HG03066 (cell line): Measurements from ENCODE around the gene PTPRE.

Experiments used
- ATAC-seq: cut with Tn5 transposase; IDR thresholded peaks from one replicate; pipeline ENCODE4 v1.9.1; 2021; ENCODE audit warnings: low read depth; ENCODE audit not compliant: unreplicated experiment

The PTPRE gene

GRCh38 chr10:127922675-127923366, 15.9 kb downstream of the PTPRE start:
- ATAC-seq: no peak

- ATAC-seq: no peak
Measured at GRCh38 chr10:127923646-127924045, 16.7 kb downstream of the PTPRE start.

GRCh38 chr10:127925471-127926207, 18.7 kb downstream of the PTPRE start:
- no peak for ATAC-seq

DNA sequence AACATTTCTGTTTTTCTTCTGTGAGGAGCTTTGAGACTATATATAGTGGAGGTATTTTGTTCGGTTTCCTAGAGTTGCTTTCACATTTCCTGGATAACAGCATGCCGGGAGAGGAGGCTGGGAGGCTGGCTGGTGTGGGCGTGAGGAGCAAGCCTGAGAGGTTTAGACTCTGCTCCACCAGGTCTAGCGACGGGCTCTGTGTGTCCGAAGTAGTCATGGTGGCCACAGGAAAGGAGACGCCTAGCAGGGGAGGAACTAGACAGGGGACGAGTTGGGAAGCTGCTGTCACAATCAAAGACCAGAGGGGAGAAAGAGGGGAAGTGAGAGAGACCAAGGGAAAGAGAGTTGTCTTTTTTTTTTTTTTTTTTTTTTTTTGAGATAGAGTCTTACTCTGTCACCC, 19.6 kb downstream of the PTPRE start:
- ATAC-seq: no peak

DNA sequence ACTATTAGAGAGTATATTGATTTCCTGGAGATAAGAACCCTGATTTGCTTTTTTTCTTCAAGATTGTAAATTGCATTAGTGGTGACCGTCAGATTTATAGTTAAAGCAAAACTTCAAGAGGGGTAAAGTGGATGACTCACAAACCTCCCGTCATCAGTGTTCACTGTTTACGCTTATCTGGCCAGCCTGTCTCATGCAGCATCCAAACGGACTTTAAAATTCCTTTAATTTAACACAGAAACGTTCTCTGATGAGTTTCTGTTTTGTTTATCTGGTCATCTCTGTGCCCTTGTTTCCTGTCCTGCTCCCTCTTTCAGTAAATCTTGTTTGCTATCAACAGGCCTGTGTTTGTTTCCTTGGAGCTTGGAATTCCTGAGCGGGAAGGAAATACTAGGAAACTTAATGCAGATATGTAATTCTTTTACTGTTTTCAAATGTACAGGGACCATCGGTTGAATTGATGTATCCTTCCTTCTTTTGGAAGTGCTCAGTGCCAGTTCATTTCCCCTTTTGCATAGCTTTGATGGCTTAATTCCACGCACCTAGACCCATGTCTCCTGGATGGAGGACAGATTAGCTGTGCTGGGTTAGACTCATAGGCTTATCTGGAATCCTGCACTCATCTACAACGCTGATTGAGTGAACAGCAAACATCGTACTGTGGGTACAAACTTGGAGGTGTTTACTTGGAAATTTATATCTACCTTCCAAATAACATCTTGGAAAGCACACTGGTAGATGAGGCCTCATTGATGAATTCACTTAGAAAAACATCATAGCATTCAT, 21.3 kb downstream of the PTPRE start:
- ATAC-seq: no peak

DNA sequence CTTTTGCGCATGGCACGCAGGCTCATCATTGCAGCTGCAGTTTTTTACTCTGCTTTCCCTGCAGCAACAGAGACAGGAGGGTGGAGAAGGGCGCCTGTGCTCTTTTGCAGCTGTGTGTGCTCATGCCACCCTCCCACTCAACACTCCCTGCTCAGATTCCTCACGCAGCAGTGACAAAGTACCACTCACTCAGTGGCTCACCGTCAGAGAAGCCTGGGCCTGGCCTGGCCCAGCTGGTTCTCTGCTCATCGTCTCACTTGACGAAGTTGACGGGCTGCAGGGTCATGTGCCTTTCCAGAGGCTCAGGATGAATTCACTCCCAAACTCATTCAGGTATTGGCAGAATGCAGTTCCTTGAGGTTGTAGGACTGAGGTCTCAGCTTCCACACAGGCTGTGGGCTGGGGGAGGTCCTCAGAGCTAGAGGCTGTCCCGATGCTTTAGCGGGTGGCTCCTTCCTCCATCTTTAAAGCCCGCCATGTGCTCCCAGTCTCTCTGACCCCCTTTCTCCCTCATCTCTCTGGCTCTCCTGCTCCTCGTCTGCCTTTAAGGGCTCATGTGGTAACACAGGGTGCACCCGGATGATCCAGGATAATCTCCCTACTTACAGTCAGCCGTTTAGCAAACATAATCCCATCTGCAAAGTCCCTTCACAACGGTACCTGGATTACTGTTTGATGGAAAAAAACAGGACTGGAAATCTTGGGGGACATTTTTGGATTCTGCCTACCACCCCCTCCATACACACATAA, 25.8 kb downstream of the PTPRE start:
- ATAC-seq: no peak

- no peak for ATAC-seq
Measured at GRCh38 chr10:127933271-127933670, 26.4 kb downstream of the PTPRE start.

DNA sequence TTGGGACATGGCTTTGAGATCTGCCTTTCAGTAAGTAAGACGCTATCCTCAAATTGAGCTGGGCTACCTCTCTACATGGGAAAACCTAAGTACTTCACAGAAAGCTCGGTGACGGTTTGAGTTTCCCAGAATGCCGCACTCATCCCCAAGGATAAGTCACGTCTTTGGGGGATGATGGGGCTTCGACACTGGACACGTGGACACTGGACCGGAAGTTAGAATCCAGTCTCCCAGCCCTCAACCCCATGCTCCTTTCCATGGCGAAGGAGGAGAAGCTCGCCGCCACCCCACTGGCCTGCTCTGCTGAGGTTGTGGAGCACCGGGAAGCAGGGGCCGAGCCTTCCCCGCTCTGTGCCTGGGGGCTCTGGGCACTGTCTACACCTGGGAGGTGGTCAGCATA, 27.5 kb downstream of the PTPRE start:
- ATAC-seq: no peak

DNA sequence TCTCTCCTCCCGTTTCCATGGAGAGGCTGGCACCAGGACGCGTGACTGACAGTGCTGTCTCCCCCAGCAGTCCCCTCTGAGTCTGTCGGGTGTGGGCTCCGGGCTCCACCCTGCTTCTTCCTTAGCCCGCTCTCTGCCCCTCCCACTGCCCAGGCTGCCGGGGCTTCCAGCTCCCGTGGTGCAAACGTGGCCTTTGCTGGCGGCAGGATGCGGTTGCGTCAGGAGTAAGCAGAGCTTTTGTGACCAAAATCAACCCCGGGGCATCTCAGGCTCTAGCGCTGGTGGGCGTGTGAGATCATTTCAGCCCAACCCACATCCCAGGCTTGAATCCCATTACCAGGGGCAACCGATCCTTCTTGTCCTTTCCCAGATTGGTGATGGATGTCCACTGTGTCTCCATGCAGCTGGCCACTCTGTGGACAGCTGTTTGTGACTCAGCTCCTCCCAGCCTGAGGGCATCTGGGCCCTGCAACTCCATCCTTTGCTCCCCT, 28.2 kb downstream of the PTPRE start:
- no peak for ATAC-seq

DNA sequence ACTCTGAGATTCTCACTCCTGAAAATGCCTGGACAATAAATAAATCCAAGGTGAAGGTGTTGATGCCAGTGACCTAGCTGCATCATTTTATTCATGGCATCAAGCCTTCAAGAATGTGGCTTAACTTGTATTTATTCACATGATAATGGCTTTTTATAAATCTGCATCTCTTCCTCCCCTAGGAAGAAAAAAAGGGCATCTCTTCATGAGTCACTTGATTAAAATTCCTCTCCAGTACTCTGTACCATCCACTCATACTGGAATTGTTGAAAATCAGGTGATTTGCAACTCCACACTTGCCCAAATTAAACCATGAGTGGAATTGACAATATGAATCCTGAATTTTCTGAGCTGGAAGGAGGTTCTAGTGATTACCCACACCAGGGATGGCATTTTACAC, 30.2 kb downstream of the PTPRE start:
- no peak for ATAC-seq

- no peak for ATAC-seq
Measured at GRCh38 chr10:127937915-127938463, 31.1 kb downstream of the PTPRE start.

DNA sequence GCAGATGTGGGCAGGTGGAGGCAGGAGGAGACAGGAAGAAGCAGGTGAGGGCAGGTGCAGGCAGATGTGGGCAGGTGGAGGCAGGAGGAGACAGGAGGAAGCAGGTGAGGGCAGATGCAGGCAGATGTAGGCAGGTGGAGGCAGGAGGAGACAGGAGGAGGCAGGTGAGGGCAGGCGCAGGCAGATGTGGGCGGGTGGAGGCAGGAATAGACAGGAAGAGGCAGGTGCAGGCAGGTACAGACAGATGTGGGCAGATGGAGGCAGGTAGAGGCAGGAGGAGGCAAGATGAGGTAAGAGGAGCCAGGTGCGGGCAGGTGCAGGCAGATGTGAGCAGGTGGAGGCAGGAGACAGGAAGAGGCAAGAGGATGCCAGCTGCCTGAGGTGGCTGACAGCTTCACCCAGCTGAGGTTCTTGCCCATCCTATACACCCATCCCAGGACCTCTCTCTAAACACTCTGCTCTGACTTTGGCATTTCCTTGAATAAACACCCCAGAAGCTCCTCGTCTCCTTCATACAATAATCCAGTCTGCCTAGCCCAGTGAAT, 33.0 kb downstream of the PTPRE start:
- ATAC-seq: no peak

- ATAC-seq: no peak
Measured at GRCh38 chr10:127940866-127941640, 34.1 kb downstream of the PTPRE start.

GRCh38 chr10:127942811-127943210, 35.9 kb downstream of the PTPRE start:
- no peak for ATAC-seq

GRCh38 chr10:127943336-127943910, 36.5 kb downstream of the PTPRE start:
- no peak for ATAC-seq

DNA sequence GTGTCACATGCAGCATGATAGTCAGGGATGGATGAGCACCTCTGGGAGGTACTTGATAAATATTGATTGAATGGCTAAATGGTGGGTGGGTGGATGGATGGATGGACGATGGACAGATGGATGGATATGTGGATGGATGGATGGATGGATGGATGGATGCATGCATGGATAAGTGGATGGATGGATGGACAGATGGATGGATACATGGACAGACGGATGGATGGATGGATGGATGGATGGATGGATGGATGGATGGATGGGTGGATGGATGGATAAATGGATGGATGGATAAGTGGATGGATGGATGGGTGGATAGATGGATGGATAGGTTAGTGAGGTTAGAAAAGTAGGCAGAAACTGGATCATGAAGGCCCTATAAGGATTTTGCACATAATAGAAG, 37.4 kb downstream of the PTPRE start:
- no peak for ATAC-seq

- no peak for ATAC-seq
Measured at GRCh38 chr10:127945341-127945758, 38.4 kb downstream of the PTPRE start.

GRCh38 chr10:127945948-127946711, 39.2 kb downstream of the PTPRE start:
- no peak for ATAC-seq
